ENCODE measurements around the gene LPP.

The LPP gene

DNA sequence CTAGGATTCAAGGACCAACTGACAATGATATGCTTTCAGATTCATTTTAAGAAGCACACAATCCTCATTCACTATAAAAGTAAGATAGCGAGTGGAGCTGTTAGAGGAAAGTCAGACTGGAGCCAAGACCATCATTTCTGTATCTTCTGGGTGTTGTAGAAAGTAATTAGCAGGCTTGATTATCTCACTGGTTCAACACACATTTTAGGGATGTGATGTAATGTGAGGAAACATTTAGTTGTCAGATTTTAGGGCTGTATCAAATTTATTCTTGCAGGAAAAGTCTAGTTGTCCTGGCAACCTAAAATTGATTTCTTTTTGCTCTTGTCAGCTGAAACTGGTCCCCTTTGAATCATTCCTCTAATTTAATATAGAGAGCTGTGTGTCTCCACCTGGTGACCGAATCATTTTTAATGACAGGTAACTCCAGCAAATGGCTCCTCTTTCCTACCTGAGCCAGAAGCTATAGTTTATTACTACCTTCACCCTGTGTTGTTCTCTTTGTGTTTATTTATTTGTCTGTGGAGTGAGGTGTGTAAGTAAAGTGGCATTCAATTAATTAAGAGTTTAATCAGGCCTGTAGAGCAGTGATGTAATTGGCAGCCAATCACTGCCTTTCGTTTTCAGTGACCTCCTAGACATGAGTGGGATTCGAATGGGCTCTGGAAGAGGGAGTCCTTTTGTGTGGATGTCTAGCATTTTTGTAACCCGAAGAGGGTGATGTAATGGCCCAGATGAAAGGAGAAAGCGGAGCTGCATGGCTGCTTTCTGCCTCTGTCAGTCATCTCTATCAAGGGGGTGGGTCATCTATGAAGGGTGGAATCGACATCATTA is 125.8 kb downstream of the LPP start:
- TF ChIP-seq TAF1 (IDR thresholded peaks at IDR 0.05; ENCODE audit: low read depth, low read length) (no peak), PAX5 (IDR thresholded peaks at IDR 0.05; ENCODE audit: insufficient read depth, low read length, severe bottlenecking) (no peak), POLR2A (IDR thresholded peaks at IDR 0.05; ENCODE audit: low read depth, low read length) (no peak)
- DNase-seq (ENCODE audit: insufficient read length, low spot score) (no peak), FAIRE-seq (no peak)

DNA sequence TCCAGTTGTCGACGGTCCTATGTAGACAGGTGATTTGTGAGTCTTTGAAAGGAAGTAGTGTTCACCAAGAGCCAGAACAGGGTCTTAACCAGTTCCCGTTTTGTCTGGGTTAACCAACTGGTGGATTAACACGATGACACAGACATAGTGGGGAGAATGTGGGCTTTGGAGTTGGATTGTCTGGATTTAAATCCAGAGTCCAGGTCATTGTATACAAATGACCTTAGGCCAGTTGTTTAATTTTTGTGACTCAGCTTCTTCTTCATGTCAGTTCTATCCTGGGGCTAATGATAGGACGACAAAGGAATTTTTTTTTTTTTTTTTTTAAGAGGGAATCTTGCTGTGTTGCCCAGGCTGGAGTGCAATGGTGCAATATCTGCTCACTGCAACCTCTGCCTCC is 126.7 kb downstream of the LPP start:
- FAIRE-seq = no peak
- DNase-seq (ENCODE audit: insufficient read length, low spot score) = no peak
- TF ChIP-seq SPI1 (IDR thresholded peaks at IDR 0.05; ENCODE audit: low read depth, low read length) = no peak
- no peak for TF ChIP-seq POU2F2 (IDR thresholded peaks at IDR 0.05; ENCODE audit: low read depth, low read length)
- TF ChIP-seq POLR2AphosphoS5 (IDR thresholded peaks at IDR 0.05; ENCODE audit: low read depth, low read length) = no peak
- TF ChIP-seq POLR2A (IDR thresholded peaks at IDR 0.05; ENCODE audit: low read depth, low read length) = no peak
- TF ChIP-seq TAF1 (IDR thresholded peaks at IDR 0.05; ENCODE audit: low read depth, low read length) = no peak
- TF ChIP-seq PAX5 (IDR thresholded peaks at IDR 0.05; ENCODE audit: insufficient read depth, low read length, severe bottlenecking) = no peak

GRCh38 chr3:188282871-188283270 is 128.9 kb downstream of the LPP start:
- TF ChIP-seq SPI1 (IDR thresholded peaks at IDR 0.05; ENCODE audit: low read depth, low read length) = no peak
- TF ChIP-seq POLR2A (IDR thresholded peaks at IDR 0.05; ENCODE audit: low read depth, low read length) = no peak
- no peak for TF ChIP-seq POLR2AphosphoS5 (IDR thresholded peaks at IDR 0.05; ENCODE audit: low read depth, low read length)
- FAIRE-seq (no peak), DNase-seq (ENCODE audit: insufficient read length, low spot score) (no peak)

- FAIRE-seq (no peak), DNase-seq (ENCODE audit: insufficient read length, low spot score) (no peak)
- TF ChIP-seq POU2F2 (IDR thresholded peaks at IDR 0.05; ENCODE audit: low read depth, low read length) (no peak), SPI1 (IDR thresholded peaks at IDR 0.05; ENCODE audit: low read depth, low read length) (no peak), PAX5 (IDR thresholded peaks at IDR 0.05; ENCODE audit: insufficient read depth, low read length, severe bottlenecking) (no peak), POLR2AphosphoS5 (IDR thresholded peaks at IDR 0.05; ENCODE audit: low read depth, low read length) (no peak), POLR2A (IDR thresholded peaks at IDR 0.05; ENCODE audit: low read depth, low read length) (no peak), TAF1 (IDR thresholded peaks at IDR 0.05; ENCODE audit: low read depth, low read length) (no peak)
Observed at GRCh38 chr3:188283347-188283746, 129.4 kb downstream of the LPP start.

DNA sequence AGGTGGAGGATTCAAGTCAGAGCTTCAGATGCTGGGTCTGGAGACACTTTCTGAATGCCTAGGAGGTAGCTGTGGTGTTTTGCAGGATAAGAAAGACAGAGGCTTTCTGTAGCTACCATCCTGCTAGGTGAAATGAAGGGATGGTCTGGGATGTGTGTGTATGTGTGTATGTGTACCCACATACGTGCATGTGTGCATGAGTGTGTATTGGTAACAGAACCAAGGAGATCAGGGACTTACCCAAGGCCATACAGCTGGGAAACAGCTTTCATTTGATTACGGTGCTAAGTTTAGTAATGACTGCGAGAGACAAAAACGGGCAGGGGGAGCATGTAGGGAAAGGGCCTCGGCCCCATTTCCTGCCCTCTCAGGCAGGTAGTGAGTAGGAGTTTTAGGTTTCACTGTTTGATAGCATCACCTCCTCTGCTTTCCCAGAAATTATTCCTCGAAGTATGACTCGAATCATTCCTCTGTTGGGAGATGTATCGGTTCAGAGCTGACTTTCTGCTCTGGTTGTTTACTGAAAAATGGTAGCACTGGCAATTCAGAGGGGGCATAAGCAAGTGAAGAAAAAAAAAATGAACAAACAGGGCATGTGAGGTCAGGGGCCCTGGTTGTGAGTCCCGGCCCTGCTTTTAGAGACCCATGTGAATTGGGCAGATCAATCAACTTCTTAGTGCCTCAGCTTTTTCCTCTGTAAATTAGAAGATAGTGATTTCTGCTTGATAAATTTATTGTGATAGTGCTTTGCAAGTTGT is 130.7 kb downstream of the LPP start:
- FAIRE-seq (no peak), DNase-seq (ENCODE audit: insufficient read length, low spot score) (no peak)
- TF ChIP-seq PAX5 (IDR thresholded peaks at IDR 0.05; ENCODE audit: insufficient read depth, low read length, severe bottlenecking) = no peak
- TF ChIP-seq TAF1 (IDR thresholded peaks at IDR 0.05; ENCODE audit: low read depth, low read length) = no peak
- TF ChIP-seq POLR2A (IDR thresholded peaks at IDR 0.05; ENCODE audit: low read depth, low read length) = no peak
- TF ChIP-seq SPI1 (IDR thresholded peaks at IDR 0.05; ENCODE audit: low read depth, low read length) = no peak
- TF ChIP-seq POLR2AphosphoS5 (IDR thresholded peaks at IDR 0.05; ENCODE audit: low read depth, low read length) = no peak
- TF ChIP-seq POU2F2 (IDR thresholded peaks at IDR 0.05; ENCODE audit: low read depth, low read length) = no peak

DNA sequence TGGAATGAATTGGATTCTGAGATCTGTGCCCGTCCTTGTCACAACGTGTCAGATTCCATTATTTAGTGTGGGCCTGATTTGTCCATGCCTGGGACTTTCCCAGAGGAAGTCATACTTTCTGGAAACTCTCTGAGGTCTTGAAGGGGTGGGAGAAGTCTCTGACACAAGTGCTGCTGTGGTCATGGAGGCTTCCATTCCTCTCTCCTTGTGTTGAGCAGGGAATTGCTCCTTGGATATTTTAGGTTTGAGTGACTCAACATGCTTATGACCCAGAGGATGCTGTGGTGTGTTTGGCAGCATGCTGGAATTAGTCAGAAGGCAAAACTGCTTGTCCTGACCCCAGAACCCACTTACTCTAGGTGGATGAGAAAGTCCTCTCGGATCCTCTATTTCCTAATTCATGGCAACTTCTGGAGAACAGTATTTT is 132.1 kb downstream of the LPP start:
- no peak for FAIRE-seq
- TF ChIP-seq SPI1 (IDR thresholded peaks at IDR 0.05; ENCODE audit: low read depth, low read length) (no peak), POLR2AphosphoS5 (IDR thresholded peaks at IDR 0.05; ENCODE audit: low read depth, low read length) (no peak), POU2F2 (IDR thresholded peaks at IDR 0.05; ENCODE audit: low read depth, low read length) (no peak), POLR2A (IDR thresholded peaks at IDR 0.05; ENCODE audit: low read depth, low read length) (no peak), PAX5 (IDR thresholded peaks at IDR 0.05; ENCODE audit: insufficient read depth, low read length, severe bottlenecking) (no peak), TAF1 (IDR thresholded peaks at IDR 0.05; ENCODE audit: low read depth, low read length) (no peak)
- no peak for DNase-seq (ENCODE audit: insufficient read length, low spot score)

DNA sequence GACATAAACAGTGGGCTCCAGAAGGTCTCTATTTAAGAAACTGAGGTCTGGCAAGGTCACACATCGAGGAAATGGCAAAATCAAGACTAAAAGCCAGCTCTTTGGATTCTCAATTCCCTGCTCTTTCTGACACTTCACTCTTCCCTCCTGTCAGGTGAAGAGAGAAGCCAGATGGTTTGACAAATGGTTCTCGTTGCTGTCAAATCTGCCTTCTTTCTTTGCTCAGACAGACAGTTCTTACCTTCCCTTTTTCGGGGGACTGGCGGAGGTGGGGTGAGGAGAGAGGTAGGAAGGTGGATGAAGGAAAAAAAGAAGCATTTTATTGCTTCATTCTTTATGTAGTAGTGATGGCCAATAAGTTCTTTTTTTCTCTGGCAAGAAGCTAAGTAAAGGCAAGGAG is 133.4 kb downstream of the LPP start:
- DNase-seq (ENCODE audit: insufficient read length, low spot score) = no peak
- TF ChIP-seq TAF1 (IDR thresholded peaks at IDR 0.05; ENCODE audit: low read depth, low read length) = no peak
- no peak for TF ChIP-seq POLR2A (IDR thresholded peaks at IDR 0.05; ENCODE audit: low read depth, low read length)
- no peak for TF ChIP-seq SPI1 (IDR thresholded peaks at IDR 0.05; ENCODE audit: low read depth, low read length)
- no peak for TF ChIP-seq POLR2AphosphoS5 (IDR thresholded peaks at IDR 0.05; ENCODE audit: low read depth, low read length)
- TF ChIP-seq PAX5 (IDR thresholded peaks at IDR 0.05; ENCODE audit: insufficient read depth, low read length, severe bottlenecking) = no peak
- FAIRE-seq = no peak

GRCh38 chr3:188287762-188288505 is 134.0 kb downstream of the LPP start:
- no peak for FAIRE-seq
- no peak for TF ChIP-seq SPI1 (IDR thresholded peaks at IDR 0.05; ENCODE audit: low read depth, low read length)
- no peak for TF ChIP-seq POLR2AphosphoS5 (IDR thresholded peaks at IDR 0.05; ENCODE audit: low read depth, low read length)
- no peak for TF ChIP-seq POLR2A (IDR thresholded peaks at IDR 0.05; ENCODE audit: low read depth, low read length)
- TF ChIP-seq POU2F2 (IDR thresholded peaks at IDR 0.05; ENCODE audit: low read depth, low read length) = no peak
- TF ChIP-seq TAF1 (IDR thresholded peaks at IDR 0.05; ENCODE audit: low read depth, low read length) = no peak
- TF ChIP-seq PAX5 (IDR thresholded peaks at IDR 0.05; ENCODE audit: insufficient read depth, low read length, severe bottlenecking) = no peak
- DNase-seq (ENCODE audit: insufficient read length, low spot score) = no peak

GRCh38 chr3:188292251-188292650 is 138.3 kb downstream of the LPP start:
- FAIRE-seq (no peak), DNase-seq (ENCODE audit: insufficient read length, low spot score) (no peak)
- no peak for TF ChIP-seq PAX5 (IDR thresholded peaks at IDR 0.05; ENCODE audit: insufficient read depth, low read length, severe bottlenecking)
- TF ChIP-seq POLR2AphosphoS5 (IDR thresholded peaks at IDR 0.05; ENCODE audit: low read depth, low read length) = no peak
- TF ChIP-seq POLR2A (IDR thresholded peaks at IDR 0.05; ENCODE audit: low read depth, low read length) = no peak
- TF ChIP-seq TAF1 (IDR thresholded peaks at IDR 0.05; ENCODE audit: low read depth, low read length) = no peak
- no peak for TF ChIP-seq SPI1 (IDR thresholded peaks at IDR 0.05; ENCODE audit: low read depth, low read length)
- no peak for TF ChIP-seq POU2F2 (IDR thresholded peaks at IDR 0.05; ENCODE audit: low read depth, low read length)

Data from GM12891 (cell line).